AG09319 (cell line): ENCODE results near the gene KRTAP10-3.
"Not testable (repeated sequence)": the region's sequence is repeated elsewhere in the genome, so short reads cannot be mapped to it uniquely, and the experiment has no call there.

Experiments used
- DNase-seq: peaks from one replicate; pipeline ENCODE4 v3.0.0-alpha.2; 2010; ENCODE audit warnings: low read depth; ENCODE audit errors: extremely low read depth
- TF ChIP-seq, protein P1 (sequence below): IDR thresholded peaks from 2 replicates; pipeline ENCODE4 v1.5.1; 2011; ENCODE audit warnings: low read depth, mild to moderate bottlenecking, inconsistent platforms, low read length, moderate library complexity

KRTAP10-3 gene

DNA sequence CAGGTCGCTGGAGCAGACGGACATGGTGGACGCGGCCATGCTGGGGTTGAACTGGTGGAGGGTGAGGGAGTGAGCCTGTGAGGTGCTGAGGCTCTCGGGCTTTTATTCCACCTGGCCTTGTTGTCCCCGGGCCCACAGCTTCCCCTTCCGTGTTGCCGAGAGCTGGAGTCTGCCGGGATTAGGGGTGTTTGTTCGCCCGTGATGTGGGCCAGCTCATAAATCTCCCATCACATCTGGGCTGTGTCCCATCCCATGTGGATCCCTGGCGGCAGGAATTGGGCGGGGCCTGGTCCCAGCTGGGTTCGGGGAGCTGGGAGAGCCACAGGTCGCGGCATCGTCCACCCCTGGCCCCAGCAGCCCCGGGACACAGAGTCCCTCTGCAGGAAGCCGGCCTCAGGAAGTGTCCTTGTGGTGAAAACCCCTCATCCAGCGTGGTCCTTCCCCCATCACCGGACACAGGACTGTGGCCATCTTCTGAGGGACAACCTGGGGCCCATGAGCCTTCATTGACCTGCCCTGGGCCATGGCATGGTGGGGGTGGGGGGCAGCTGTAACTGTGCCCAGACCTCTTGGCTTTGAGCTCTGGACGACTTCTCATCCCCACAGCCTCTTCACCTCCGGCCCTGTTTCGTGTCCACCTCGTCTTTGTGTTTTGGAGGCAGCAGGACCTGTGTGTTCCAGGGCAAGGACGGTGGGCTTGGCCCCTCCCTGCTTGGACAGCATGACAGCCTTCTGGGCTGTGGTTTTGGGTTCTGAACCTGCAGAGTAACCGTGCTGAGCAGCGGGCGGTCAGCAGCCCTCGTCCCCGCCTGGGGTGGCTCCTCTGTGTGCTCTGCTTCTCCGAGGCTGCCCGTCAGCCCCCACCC, 34.1 kb upstream of the KRTAP10-3 start, which contains the start of gene KRTAP10-6:
TSS of gene KRTAP10-6 (minus strand) at position 60 of the 866 bp plus-strand sequence. CDS start at position 39, 21 bp downstream.
- TF ChIP-seq, protein P1, sequence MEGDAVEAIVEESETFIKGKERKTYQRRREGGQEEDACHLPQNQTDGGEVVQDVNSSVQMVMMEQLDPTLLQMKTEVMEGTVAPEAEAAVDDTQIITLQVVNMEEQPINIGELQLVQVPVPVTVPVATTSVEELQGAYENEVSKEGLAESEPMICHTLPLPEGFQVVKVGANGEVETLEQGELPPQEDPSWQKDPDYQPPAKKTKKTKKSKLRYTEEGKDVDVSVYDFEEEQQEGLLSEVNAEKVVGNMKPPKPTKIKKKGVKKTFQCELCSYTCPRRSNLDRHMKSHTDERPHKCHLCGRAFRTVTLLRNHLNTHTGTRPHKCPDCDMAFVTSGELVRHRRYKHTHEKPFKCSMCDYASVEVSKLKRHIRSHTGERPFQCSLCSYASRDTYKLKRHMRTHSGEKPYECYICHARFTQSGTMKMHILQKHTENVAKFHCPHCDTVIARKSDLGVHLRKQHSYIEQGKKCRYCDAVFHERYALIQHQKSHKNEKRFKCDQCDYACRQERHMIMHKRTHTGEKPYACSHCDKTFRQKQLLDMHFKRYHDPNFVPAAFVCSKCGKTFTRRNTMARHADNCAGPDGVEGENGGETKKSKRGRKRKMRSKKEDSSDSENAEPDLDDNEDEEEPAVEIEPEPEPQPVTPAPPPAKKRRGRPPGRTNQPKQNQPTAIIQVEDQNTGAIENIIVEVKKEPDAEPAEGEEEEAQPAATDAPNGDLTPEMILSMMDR: no peak
- DNase-seq: no peak

DNA sequence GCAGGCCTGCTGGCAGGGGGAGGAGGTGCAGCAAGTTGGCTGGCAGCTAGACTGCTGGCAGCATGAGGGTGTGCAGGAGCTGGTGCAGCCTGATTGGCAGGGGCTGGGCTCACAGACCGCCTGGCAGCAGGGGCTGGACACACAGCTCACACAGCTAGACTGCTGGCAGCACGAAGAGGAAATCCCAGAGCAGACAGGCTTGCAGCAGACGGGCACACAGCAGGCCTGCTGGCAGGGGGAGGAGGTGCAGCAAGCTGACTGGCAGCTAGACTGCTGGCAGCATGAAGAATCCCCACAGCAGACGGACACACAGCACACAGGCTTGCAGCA, 33.2 kb upstream of the KRTAP10-3 start:
- not testable (repeated sequence) for DNase-seq

DNA sequence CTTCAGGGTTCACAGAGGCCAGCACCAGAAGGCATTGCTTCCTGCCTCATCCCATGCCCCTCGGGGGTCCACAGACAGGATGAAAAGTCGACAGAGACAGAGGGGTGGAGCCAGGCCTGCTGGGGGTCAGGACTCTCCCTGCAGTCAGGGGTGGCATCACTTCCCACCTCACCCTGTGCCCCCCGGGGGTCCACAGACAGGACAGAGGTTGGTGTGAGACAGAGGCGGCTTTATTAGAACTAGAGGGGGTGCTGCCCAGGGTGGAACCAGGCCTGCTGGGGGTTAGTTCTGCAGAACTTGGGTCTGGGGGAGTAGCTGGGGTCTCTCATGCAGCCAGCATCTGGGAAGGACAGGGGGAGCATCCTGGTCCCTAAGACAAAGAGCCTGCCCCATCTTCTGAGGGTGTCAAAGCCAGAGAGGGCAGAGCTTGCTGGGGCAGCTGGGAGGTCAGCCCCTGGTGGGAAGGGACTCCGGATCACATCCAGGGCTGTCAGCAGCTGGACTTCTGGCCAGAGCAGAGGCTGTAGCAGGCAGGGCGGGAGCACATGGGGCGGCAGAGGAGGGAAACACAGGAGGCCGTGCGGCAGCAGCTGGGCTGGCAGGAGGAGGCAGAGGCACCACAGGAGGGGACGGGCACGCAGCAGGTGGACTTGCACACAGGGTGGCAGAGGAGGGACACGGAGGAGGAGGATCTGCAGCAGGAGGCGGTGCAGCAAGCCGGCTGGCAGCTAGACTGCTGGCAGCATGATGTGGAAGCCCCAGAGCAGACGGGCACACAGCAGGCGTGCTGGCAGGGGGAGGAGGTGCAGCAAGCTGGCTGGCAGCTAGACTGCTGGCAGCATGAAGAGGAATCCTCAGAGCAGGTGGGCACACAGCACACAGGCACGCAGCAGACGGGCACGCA, 32.6 kb upstream of the KRTAP10-3 start:
- not testable (repeated sequence) for DNase-seq

DNA sequence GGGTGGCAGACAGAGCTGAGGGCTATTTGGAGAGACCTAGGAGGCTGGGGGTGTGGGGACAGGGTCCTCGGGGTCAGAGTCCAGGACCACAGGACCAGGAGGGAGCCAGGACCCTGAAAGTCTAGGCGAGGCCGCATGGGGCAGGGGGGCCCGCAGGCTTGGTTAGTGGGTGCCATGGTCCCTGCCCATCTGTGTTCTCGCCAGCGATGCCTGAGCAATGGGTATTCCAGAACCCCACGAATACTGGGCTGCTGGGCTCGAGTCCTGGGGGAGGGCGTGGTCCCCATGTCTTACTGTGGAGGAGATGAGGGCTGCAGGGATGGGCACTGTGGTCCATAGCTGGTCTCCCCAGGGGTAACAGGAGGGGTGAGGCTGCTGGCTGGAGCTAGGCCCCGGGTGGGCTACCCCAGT, 31.7 kb upstream of the KRTAP10-3 start:
- TF ChIP-seq, protein P1: no peak
- DNase-seq: no peak

DNA sequence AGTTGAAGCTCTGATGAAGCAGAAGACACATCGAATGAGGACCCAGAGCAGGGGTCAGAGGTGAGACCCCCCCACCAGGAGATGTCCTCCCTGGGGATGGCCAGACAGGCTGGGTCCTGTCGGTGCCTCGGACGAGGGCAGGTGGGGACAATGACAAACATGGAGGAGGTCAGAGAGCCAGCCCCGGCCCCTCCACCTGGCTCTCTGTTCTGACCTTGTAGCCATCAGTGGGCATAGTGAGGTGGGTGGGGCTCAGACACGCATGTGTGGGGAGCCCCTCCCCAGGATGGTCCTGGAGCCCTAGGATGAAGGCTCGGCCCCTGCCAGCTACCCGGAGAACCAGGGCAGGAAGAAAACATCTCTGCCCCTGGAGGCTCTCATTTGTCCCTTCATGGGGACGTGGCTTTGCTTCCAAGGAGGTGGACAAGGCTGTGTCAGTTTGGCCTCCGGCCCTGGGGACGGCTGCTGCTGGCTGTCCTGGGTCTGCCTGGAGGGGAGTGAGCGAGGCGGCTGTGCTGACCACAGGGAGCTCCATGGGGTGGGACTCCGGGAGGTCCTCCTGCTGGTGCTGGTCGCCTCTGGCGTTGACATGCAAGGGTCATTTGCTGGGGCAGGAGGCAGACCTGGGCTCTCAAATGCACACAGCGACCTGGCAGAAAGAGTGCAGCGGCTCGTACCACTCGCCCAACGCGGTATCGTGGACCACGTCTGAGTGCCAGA, 31.2 kb upstream of the KRTAP10-3 start:
- TF ChIP-seq, protein P1: no peak
- no peak for DNase-seq

DNA sequence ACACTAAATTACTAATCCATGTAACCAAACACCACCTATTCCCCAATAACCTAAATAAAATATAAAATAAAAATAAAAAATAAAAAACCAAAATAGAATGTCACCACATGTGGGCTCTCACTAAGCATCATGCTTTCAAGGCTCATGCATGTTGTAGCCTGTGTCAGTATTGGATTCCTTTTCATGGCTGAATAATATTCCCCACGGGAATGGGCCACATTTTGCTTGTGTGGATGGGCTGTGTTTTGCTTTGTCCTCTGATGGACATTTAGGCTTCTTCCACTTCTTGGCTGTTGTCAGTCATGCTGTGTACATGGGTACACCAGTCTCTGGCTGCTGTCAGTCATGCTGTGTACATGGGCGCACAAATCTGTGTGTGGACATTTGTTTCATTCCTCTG, 30.5 kb upstream of the KRTAP10-3 start:
- TF ChIP-seq, protein P1: no peak
- no peak for DNase-seq

DNA sequence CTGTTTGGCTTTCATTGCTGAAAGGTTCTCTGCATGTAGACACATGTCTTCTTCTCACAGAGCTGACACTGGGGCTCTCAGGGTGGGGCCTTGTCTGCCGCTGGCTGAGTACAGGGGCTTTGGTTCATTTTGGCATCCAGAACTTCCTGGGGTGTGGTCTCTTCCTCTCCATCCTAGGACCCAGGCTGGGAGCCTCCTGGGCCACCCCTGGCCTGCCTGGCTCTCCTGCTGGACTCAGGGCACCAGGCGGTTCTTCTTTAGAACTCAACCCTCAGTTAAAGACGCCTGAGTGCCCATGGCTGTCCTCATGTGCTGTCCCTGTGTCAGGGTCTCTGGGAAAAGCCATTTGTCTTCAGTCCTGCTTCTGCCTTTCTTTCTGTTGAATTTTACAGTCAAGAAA, 27.3 kb upstream of the KRTAP10-3 start:
- DNase-seq: no peak
- TF ChIP-seq, protein P1: no peak

DNA sequence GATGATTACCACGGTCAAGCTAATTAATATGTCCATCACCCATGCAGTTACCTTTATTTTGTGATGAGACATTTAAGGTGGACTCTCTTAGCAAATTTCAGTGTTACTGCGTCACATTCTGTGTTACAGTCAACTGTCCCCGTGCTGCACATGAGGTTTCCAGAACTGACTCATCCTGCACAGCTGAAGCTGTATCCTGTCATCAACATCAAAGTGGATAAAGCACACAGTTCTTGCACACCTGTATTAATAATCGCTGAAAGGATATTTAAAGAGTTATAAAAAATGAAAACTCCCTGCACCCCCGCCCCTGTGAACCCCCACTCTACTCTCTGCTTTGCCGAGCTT, 25.2 kb upstream of the KRTAP10-3 start:
- TF ChIP-seq, protein P1: no peak
- DNase-seq: no peak
